Loucy (cell line): Measurements from ENCODE around the gene PTGR2.
"Not testable (repeated sequence)": the region's sequence is repeated elsewhere in the genome, so short reads cannot be mapped to it uniquely, and the experiment has no call there.

Experiments
- EZH2phosphoT487 ChIP-seq: fragments of 200-600 bp; IDR thresholded peaks from 2 replicates; pipeline ENCODE4 v1.6.1; 2018; ENCODE audit warnings: antibody characterized with exemption, mild to moderate bottlenecking, moderate library complexity, borderline replicate concordance
- TF ChIP-seq, protein P1 (sequence below): fragments of 200-600 bp; sonication (generic); conservative IDR thresholded peaks from 2 replicates; pipeline ENCODE4 v1.5.1; 2014; ENCODE audit warnings: mild to moderate bottlenecking, antibody characterized with exemption, low read length

DNA sequence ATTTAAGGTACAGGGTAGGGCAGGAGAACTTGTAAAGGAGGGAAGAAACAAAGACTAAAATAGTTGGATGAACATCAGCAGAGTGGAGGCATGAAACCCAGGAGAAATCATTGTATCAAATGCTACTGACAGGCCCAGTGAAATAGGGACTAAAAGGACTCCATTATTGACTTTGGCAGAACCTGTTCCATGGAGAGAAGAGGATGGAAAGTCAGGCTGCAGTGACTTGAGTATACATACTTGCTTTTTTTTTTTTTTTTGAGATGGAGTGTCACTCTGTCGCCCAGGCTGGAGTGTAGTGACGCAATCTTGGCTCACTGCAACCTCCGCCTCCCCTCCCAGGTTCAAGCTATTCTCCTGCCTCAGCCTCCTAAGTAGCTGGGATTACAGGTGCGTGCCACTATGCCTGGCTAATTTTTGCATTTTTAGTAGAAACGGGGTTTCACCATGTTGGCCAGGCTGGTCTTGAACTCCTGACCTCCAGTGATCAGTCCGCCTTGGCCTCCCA is 42.6 kb downstream of the PTGR2 start:
- TF ChIP-seq, protein P1, sequence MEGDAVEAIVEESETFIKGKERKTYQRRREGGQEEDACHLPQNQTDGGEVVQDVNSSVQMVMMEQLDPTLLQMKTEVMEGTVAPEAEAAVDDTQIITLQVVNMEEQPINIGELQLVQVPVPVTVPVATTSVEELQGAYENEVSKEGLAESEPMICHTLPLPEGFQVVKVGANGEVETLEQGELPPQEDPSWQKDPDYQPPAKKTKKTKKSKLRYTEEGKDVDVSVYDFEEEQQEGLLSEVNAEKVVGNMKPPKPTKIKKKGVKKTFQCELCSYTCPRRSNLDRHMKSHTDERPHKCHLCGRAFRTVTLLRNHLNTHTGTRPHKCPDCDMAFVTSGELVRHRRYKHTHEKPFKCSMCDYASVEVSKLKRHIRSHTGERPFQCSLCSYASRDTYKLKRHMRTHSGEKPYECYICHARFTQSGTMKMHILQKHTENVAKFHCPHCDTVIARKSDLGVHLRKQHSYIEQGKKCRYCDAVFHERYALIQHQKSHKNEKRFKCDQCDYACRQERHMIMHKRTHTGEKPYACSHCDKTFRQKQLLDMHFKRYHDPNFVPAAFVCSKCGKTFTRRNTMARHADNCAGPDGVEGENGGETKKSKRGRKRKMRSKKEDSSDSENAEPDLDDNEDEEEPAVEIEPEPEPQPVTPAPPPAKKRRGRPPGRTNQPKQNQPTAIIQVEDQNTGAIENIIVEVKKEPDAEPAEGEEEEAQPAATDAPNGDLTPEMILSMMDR = not testable (repeated sequence)
- TF ChIP-seq EZH2phosphoT487 = not testable (repeated sequence)
